Measurements from ENCODE around the gene GDF2.

- TF ChIP-seq GATA3 (IDR thresholded peaks at IDR 0.05; ENCODE audit: low read depth, low read length) = no peak
- TF ChIP-seq GATA2 (IDR thresholded peaks at IDR 0.05; ENCODE audit: low read depth, low read length) = no peak
Measured at GRCh38 chr10:47329855-47330254, 7.6 kb downstream of the GDF2 start.

Data from SH-SY5Y (cell line).